Sigmoid colon (tissue), 7 donors: ENCODE results near the gene MINPP1. TPM values are rescaled to one million over a fixed set of nuclear protein-coding genes. Genes with fewer than 3 reads are reported as not detected.

Experiments used
- DNase-seq: peaks from one replicate; pipeline ENCODE4 v3.0.0-alpha.2; 2019
- H3K27ac ChIP-seq, 4 donors: fragments of 200-600 bp; sonication (generic); one replicate each; pipeline ENCODE4 v1.5.1; 2016 to 2019; ENCODE audit warnings: mild to moderate bottlenecking in 1 of 4
- H3K27me3 ChIP-seq, 3 donors: fragments of 200-600 bp; sonication (generic); one replicate each; pipeline ENCODE4 v1.5.1; 2019; ENCODE audit warnings: mild to moderate bottlenecking in 1 of 3
- H3K36me3 ChIP-seq, 4 donors: fragments of 200-600 bp; sonication (generic); one replicate each; pipeline ENCODE4 v1.5.1; 2016 to 2019
- H3K4me1 ChIP-seq, 4 donors: fragments of 200-600 bp; sonication (generic); one replicate each; pipeline ENCODE4 v1.5.1; 2017 to 2019
- H3K4me3 ChIP-seq, 4 donors: fragments of 200-600 bp; sonication (generic); one replicate each; pipeline ENCODE4 v1.5.1; 2017 to 2019; ENCODE audit warnings: mild to moderate bottlenecking in 2 of 4, moderate library complexity in 1 of 4
- H3K9me3 ChIP-seq, 4 donors: fragments of 200-600 bp in 3 of 4; sonication (generic) in 3 of 4; one replicate each; pipeline versions ENCODE4 v1.5.1 to v1.6.1; 2013 to 2019
- CTCF ChIP-seq, 4 experiments: fragments of 450-650 bp in 3 of 4; fragments of 200-600 bp in 1 of 4; IDR thresholded peaks; one replicate each; pipeline ENCODE4 v1.5.1; 2016 to 2019; ENCODE audit warnings: antibody characterized with exemption in 4 of 4, mild to moderate bottlenecking in 3 of 4, moderate library complexity in 2 of 4
- EP300 ChIP-seq, 4 donors: sonication (generic); formaldehyde crosslinking; IDR thresholded peaks; one replicate each; pipeline ENCODE4 v1.6.1; 2017; ENCODE audit warnings: antibody characterized with exemption in 4 of 4
- POLR2A ChIP-seq, 2 donors: fragments of 450-650 bp; IDR thresholded peaks; one replicate each; pipeline ENCODE4 v1.6.1; 2016; ENCODE audit warnings: antibody characterized with exemption in 2 of 2, mild to moderate bottlenecking in 2 of 2, moderate library complexity in 2 of 2
- POLR2AphosphoS5 ChIP-seq, 4 donors: sonication (generic); formaldehyde crosslinking; IDR thresholded peaks; one replicate each; pipeline ENCODE4 v1.6.1; 2017; ENCODE audit warnings: antibody characterized with exemption in 4 of 4
- WGBS, 2 donors: extraction: QIAGEN DNeasy Blood & Tissue Kit; methylation state at CpG; one replicate each; pipeline ENCODE4 v1.1.7; 2013; 5-methylcytosine and 5-hydroxymethylcytosine counted together
- intact Hi-C: fragments of 100-400 bp; cut with DNase I; formaldehyde crosslinking; loops from one replicate; pipeline ENCODE4 v1.15.1; 2023
- polyA plus RNA-seq, 3 donors: library from polyadenylated mRNA; stranded (reverse); fragments of 200-250 nt; gene quantifications; one replicate each; pipeline ENCODE4 v1.2.3, GENCODE V29; 2013
- total RNA-seq, 4 donors: library from RNA; depleted of rRNA; stranded (reverse); fragments of >200 nt; gene quantifications; one replicate each; pipeline ENCODE4 v1.1.0, GENCODE V29; 2016
- donor health status: healthy with polysubstance abuse.
- donor health status: Bipolar disorder and iron deficiency.
- donor health status: healthy.

MINPP1 gene
- total and polyA plus RNA-seq, 7 donors: 4.2 to 20.9 (median 11.4) TPM

- DNase-seq: no peak
- 86 to 96% methylated on average over 2 of the region's 2 CpGs for WGBS, 2 donors
- no peak overlapping the region for H3K27ac ChIP-seq
- TF ChIP-seq CTCF (IDR thresholded peaks at IDR 0.05) (no peak), EP300 (IDR thresholded peaks at IDR 0.05) (no peak), POLR2A (IDR thresholded peaks at IDR 0.05) (no peak), POLR2AphosphoS5 (IDR thresholded peaks at IDR 0.05) (no peak)
- H3K9me3 ChIP-seq: peaks cover 0 to 2% (median 0%) of the 10 kb centered on the region in 4 donors
- H3K27me3 ChIP-seq: no peaks in the 10 kb centered on the region
- H3K4me1 ChIP-seq: peaks cover 0 to 8% (median 3%) of the 10 kb centered on the region in 4 donors
- intact Hi-C loops: no loop called here
- no peak overlapping the region for H3K4me3 ChIP-seq
- peaks cover 0 to 40% (median 2%) of the 10 kb centered on the region in 4 donors for H3K36me3 ChIP-seq
These were observed 19.0 kb downstream of the MINPP1 start for GRCh38 chr10:87523731-87524130.

GRCh38 chr10:87524296-87524695 lies 19.6 kb downstream of the MINPP1 start:
- DNase-seq: no peak
- no peak overlapping the region for H3K4me3 ChIP-seq
- peaks cover 0 to 2% (median 0%) of the 10 kb centered on the region in 4 donors for H3K9me3 ChIP-seq
- no peak overlapping the region for H3K27ac ChIP-seq
- H3K4me1 ChIP-seq: peaks cover 0 to 8% (median 3%) of the 10 kb centered on the region in 4 donors
- peaks cover 0 to 34% (median 2%) of the 10 kb centered on the region in 4 donors for H3K36me3 ChIP-seq
- intact Hi-C loops: no loop called here
- H3K27me3 ChIP-seq: no peaks in the 10 kb centered on the region
- no peak for TF ChIP-seq POLR2A (IDR thresholded peaks at IDR 0.05)
- TF ChIP-seq CTCF (IDR thresholded peaks at IDR 0.05): no peak
- no peak for TF ChIP-seq POLR2AphosphoS5 (IDR thresholded peaks at IDR 0.05)
- no peak for TF ChIP-seq EP300 (IDR thresholded peaks at IDR 0.05)

GRCh38 chr10:87531908-87532622 lies 27.4 kb downstream of the MINPP1 start:
- H3K36me3 ChIP-seq: peaks cover 4 to 18% (median 11%) of the 10 kb centered on the region in 4 donors
- H3K27me3 ChIP-seq: no peaks in the 10 kb centered on the region
- intact Hi-C loops: loop anchor here (10.0 kb wide), 1 partner anchor 203 kb away; no protein-coding TSS in a partner anchor
- TF ChIP-seq POLR2AphosphoS5 (IDR thresholded peaks at IDR 0.05) (peak in 1 of 4 donors; percentile 19), POLR2A (IDR thresholded peaks at IDR 0.05) (no peak), EP300 (IDR thresholded peaks at IDR 0.05) (no peak), CTCF (IDR thresholded peaks at IDR 0.05) (no peak)
- H3K27ac ChIP-seq: peak overlapping the region in 3 of 4 donors; percentile 35 to 71 (median 54)
- no peak overlapping the region for H3K4me3 ChIP-seq
- WGBS, 2 donors: 46 to 65% methylated on average over 4 of the region's 4 CpGs
- peak; percentile 75 for DNase-seq
- no peaks in the 10 kb centered on the region for H3K4me1 ChIP-seq
- H3K9me3 ChIP-seq: peaks cover 0 to 5% (median 0%) of the 10 kb centered on the region in 4 donors

- intact Hi-C loops: loop anchor here (10.0 kb wide), 1 partner anchor 202 kb away; no protein-coding TSS in a partner anchor
- no peak for DNase-seq
- TF ChIP-seq POLR2A (IDR thresholded peaks at IDR 0.05): no peak
- TF ChIP-seq EP300 (IDR thresholded peaks at IDR 0.05): no peak
These were observed 28.0 kb downstream of the MINPP1 start for GRCh38 chr10:87532696-87533095.

GRCh38 chr10:87534173-87534858 lies 29.6 kb downstream of the MINPP1 start:
- H3K27ac ChIP-seq: no peak overlapping the region
- no peak for TF ChIP-seq POLR2A (IDR thresholded peaks at IDR 0.05)
- TF ChIP-seq POLR2AphosphoS5 (IDR thresholded peaks at IDR 0.05): no peak
- no peak for TF ChIP-seq CTCF (IDR thresholded peaks at IDR 0.05)
- TF ChIP-seq EP300 (IDR thresholded peaks at IDR 0.05): no peak
- intact Hi-C loops: loop anchor here (10.0 kb wide), 1 partner anchor 200 kb away; no protein-coding TSS in a partner anchor

More at GRCh38 chr10:87532696-87533095, 28.0 kb downstream of the MINPP1 start:
- Histone ChIP-seq H3K4me1 (no peaks in the 10 kb centered on the region), H3K27me3 (no peaks in the 10 kb centered on the region), H3K9me3 (peaks cover 0 to 5% (median 0%) of the 10 kb centered on the region in 4 donors), H3K27ac (peak overlapping the region in 3 of 4 donors; percentile 35 to 71 (median 54)), H3K4me3 (no peak overlapping the region), H3K36me3 (peaks cover 4 to 18% (median 11%) of the 10 kb centered on the region in 4 donors)

More at GRCh38 chr10:87534173-87534858, 29.6 kb downstream of the MINPP1 start:
- peaks cover 4 to 18% (median 11%) of the 10 kb centered on the region in 4 donors for H3K36me3 ChIP-seq
- no peak overlapping the region for H3K4me3 ChIP-seq
- H3K27me3 ChIP-seq: no peaks in the 10 kb centered on the region
- peaks cover 0 to 5% (median 0%) of the 10 kb centered on the region in 4 donors for H3K4me1 ChIP-seq
- no peak for DNase-seq
- peaks cover 0 to 5% (median 0%) of the 10 kb centered on the region in 4 donors for H3K9me3 ChIP-seq
- 76 to 93% methylated on average over 3 of the region's 3 CpGs for whole genome bisulfite sequencing, 2 donors
